Activated T-helper 1 cell treated with anti-CD3 and anti-CD28 coated beads, Interleukin-12 subunit alpha, Interleukin-12 subunit beta, Interleukin-2, Interleukin-4 antibody, amounts not matched to agents 30 ng/mL and 10 ng/mL and 1 ng/mL, durations not matched to agents 14 hours and 24 hours and 36 hours (primary cell): ENCODE results near the gene ATP10A. TPM values are rescaled to one million over a fixed set of nuclear protein-coding genes. Genes with fewer than 3 reads are reported as not detected.
A peak's percentile ranks its signal among the peaks of the same experiment; 100 is the strongest.

ENCODE experiments used
- DNase-seq: peaks from one replicate; pipeline ENCODE4 v3.0.0; 2021; ENCODE audit warnings: low spot score
- H3K27ac Mint-ChIP-seq: one replicate; pipeline ENCODE4 v1.8.0; 2021; ENCODE audit warnings: mild to moderate bottlenecking, mixed read lengths
- H3K27me3 Mint-ChIP-seq: one replicate; pipeline ENCODE4 v1.8.0; 2022; ENCODE audit warnings: mild to moderate bottlenecking, moderate library complexity, mixed read lengths; ENCODE audit not compliant: insufficient read depth
- H3K36me3 Mint-ChIP-seq: one replicate; pipeline ENCODE4 v1.8.0; 2021; ENCODE audit warnings: low read depth, mixed read lengths
- H3K4me1 Mint-ChIP-seq: one replicate; pipeline ENCODE4 v1.8.0; 2021; ENCODE audit warnings: low read depth, mixed read lengths
- H3K4me3 Mint-ChIP-seq: one replicate; pipeline ENCODE4 v1.8.0; 2021; ENCODE audit warnings: mild to moderate bottlenecking, moderate library complexity, mixed read lengths
- H3K9me3 Mint-ChIP-seq: one replicate; pipeline ENCODE4 v1.8.0; 2021; ENCODE audit warnings: mixed read lengths
- intact Hi-C: fragments of 100-400 bp; cut with micrococcal nuclease; formaldehyde crosslinking; loops from one replicate; pipeline ENCODE4 v1.15.1; 2024
- total RNA-seq: library from RNA; stranded (reverse); gene quantifications from 2 replicates; pipeline ENCODE4 v1.2.3, GENCODE V29; 2022

ATP10A gene
- total RNA-seq, 1 donor from 2014 or later: 42.8 TPM

DNA sequence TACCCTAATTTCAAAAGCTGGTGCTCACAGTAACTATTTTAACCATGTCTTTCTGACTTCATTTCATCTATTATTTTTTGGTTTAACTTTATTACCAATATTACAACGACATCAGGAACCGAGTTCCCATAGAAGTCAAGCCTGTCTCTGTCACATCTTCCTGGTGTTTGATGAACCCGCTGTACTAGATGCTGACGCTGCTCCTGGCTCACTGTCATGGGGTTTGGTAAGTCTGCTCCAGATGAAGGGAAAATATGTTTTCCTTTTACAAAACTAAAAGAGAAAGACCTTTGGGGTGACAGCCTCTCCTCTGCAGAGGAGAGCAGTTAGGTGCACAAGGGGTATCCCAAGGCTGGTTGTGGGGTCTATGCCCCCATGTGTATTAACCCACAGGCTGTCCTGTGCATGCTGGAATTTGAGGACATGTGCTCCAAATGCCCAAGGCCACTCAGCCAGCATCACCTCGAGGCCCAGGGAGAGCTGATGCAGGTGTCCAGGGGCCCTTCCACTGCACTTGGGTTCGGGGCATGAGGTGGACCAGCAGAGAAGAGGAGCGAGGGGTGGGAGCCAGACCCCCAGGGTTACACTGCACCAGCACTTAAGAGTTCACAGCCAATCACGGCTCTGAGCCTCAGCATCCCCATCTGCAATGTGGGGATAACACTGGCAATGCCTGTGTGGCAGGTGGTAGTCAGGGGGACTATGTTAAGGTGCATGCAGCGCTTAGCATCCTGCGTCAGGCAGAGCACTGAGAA lies 62.2 kb downstream of the ATP10A start:
- DNase-seq: no peak
- Mint-ChIP-seq H3K4me3 (no peak overlapping the region), H3K4me1 (peaks cover 31% of the 10 kb centered on the region), H3K9me3 (no peaks in the 10 kb centered on the region), H3K27me3 (no peaks in the 10 kb centered on the region), H3K27ac (no peak overlapping the region), H3K36me3 (peaks cover 4% of the 10 kb centered on the region)
- intact Hi-C loops: no loop called here

- intact Hi-C loops: no loop called here
- DNase-seq: no peak
- H3K9me3 Mint-ChIP-seq: no peaks in the 10 kb centered on the region
- no peak overlapping the region for H3K4me3 Mint-ChIP-seq
- H3K27me3 Mint-ChIP-seq: no peaks in the 10 kb centered on the region
- H3K36me3 Mint-ChIP-seq: peaks cover 7% of the 10 kb centered on the region
- H3K4me1 Mint-ChIP-seq: peaks cover 37% of the 10 kb centered on the region
- H3K27ac Mint-ChIP-seq: peak overlapping the region; percentile 15
Measured at GRCh38 chr15:25799906-25800700, 63.0 kb downstream of the ATP10A start.

GRCh38 chr15:25797936-25798901 lies 64.9 kb downstream of the ATP10A start:
- no peaks in the 10 kb centered on the region for H3K27me3 Mint-ChIP-seq
- DNase-seq: no peak
- H3K9me3 Mint-ChIP-seq: no peaks in the 10 kb centered on the region
- H3K36me3 Mint-ChIP-seq: peaks cover 7% of the 10 kb centered on the region
- H3K4me1 Mint-ChIP-seq: peaks cover 43% of the 10 kb centered on the region
- intact Hi-C loops: no loop called here
- peak overlapping the region; percentile 34 for H3K27ac Mint-ChIP-seq
- no peak overlapping the region for H3K4me3 Mint-ChIP-seq

GRCh38 chr15:25797511-25797935 lies 65.6 kb downstream of the ATP10A start:
- no peak for DNase-seq
- H3K9me3 Mint-ChIP-seq: no peaks in the 10 kb centered on the region
- H3K36me3 Mint-ChIP-seq: peaks cover 7% of the 10 kb centered on the region
- no peaks in the 10 kb centered on the region for H3K27me3 Mint-ChIP-seq
- intact Hi-C loops: no loop called here
- H3K27ac Mint-ChIP-seq: peak overlapping the region; percentile 67
- no peak overlapping the region for H3K4me3 Mint-ChIP-seq
- H3K4me1 Mint-ChIP-seq: peaks cover 44% of the 10 kb centered on the region

DNA sequence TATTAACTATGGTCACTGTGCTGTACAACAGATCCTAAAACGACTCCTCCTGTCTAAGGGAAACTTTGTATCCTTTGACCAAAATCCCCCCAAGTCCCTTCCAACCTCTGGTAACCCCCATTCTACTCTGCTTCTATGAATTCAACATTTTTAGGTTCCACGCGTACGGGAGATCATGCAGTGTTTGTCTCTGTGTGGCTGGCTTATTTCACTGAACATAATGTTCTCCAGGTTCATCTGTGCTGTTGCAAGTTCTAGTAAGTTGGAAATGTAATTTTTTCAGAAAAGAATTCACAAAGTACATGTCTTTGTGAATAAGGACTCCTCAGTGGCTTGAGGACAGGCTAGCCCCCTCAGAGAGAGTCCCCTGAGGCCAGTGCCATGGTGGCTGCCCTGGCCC lies 66.1 kb downstream of the ATP10A start:
- intact Hi-C loops: no loop called here

DNA sequence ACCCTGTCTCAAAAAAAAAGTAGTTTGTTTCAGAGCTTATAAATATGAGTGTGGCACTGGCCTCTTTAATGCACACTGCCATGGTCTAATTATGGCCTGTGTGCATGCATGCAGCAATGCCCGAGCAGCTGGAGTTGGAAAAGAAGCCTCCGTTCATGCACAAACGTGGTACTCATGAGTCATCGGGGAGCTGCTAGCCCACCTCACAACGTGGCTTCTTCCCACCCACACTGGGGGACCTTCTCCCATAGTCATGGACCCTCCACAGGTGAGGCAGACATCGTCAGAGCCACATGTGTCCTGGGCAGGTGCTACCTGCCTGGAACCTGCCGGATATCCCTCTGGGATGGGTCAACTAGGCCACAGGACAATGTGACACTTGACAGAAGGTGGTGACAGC lies 66.7 kb downstream of the ATP10A start:
- no peaks in the 10 kb centered on the region for H3K27me3 Mint-ChIP-seq
- no peak overlapping the region for H3K27ac Mint-ChIP-seq
- no peaks in the 10 kb centered on the region for H3K9me3 Mint-ChIP-seq
- intact Hi-C loops: no loop called here
- H3K4me3 Mint-ChIP-seq: no peak overlapping the region
- peaks cover 55% of the 10 kb centered on the region for H3K4me1 Mint-ChIP-seq
- no peak for DNase-seq
- peaks cover 10% of the 10 kb centered on the region for H3K36me3 Mint-ChIP-seq

More for the DNA sequence above, 66.1 kb downstream of the ATP10A start:
- Mint-ChIP-seq H3K36me3 (peaks cover 7% of the 10 kb centered on the region), H3K27ac (peak overlapping the region; percentile 3), H3K9me3 (no peaks in the 10 kb centered on the region), H3K27me3 (no peaks in the 10 kb centered on the region), H3K4me1 (peaks cover 49% of the 10 kb centered on the region), H3K4me3 (no peak overlapping the region)
- DNase-seq: no peak

DNA sequence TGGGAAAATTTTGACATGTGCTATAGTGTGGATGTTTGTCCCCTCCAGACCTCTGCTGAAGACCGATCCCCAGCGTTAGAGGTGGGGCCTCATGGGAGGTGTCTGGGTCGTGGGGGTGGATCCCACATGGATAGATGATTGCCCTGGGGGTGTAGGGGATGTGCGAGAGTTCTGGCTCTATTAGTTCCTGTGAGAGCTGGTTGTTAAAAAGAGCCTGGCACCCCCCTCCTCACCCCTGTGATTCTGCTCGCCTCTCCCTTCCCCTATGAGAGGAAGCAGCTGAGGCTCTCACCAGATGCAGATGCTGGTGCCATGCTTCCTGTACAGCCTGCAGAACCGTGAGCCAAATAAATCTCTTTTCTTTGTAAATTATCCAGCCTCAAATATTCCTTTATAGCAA lies 67.4 kb downstream of the ATP10A start:
- Mint-ChIP-seq H3K27me3 (no peaks in the 10 kb centered on the region), H3K27ac (no peak overlapping the region), H3K9me3 (no peaks in the 10 kb centered on the region), H3K4me3 (no peak overlapping the region), H3K36me3 (peaks cover 10% of the 10 kb centered on the region), H3K4me1 (peaks cover 57% of the 10 kb centered on the region)
- intact Hi-C loops: no loop called here
- no peak for DNase-seq

- Mint-ChIP-seq H3K4me1 (peaks cover 58% of the 10 kb centered on the region), H3K36me3 (peaks cover 9% of the 10 kb centered on the region), H3K9me3 (no peaks in the 10 kb centered on the region), H3K27ac (no peak overlapping the region), H3K27me3 (no peaks in the 10 kb centered on the region), H3K4me3 (no peak overlapping the region)
- intact Hi-C loops: no loop called here
- no peak for DNase-seq
Measured at GRCh38 chr15:25795061-25795460, 68.1 kb downstream of the ATP10A start.

- DNase-seq: no peak
- intact Hi-C loops: no loop called here
- no peak overlapping the region for H3K4me3 Mint-ChIP-seq
- H3K9me3 Mint-ChIP-seq: no peaks in the 10 kb centered on the region
- peaks cover 11% of the 10 kb centered on the region for H3K36me3 Mint-ChIP-seq
- no peaks in the 10 kb centered on the region for H3K27me3 Mint-ChIP-seq
- no peak overlapping the region for H3K27ac Mint-ChIP-seq
- H3K4me1 Mint-ChIP-seq: peaks cover 59% of the 10 kb centered on the region
Measured at GRCh38 chr15:25793354-25794050, 69.6 kb downstream of the ATP10A start.

- no peaks in the 10 kb centered on the region for H3K9me3 Mint-ChIP-seq
- peaks cover 66% of the 10 kb centered on the region for H3K4me1 Mint-ChIP-seq
- no peak overlapping the region for H3K4me3 Mint-ChIP-seq
- H3K27ac Mint-ChIP-seq: no peak overlapping the region
- H3K27me3 Mint-ChIP-seq: no peaks in the 10 kb centered on the region
- DNase-seq: no peak
- intact Hi-C loops: no loop called here
- H3K36me3 Mint-ChIP-seq: peaks cover 11% of the 10 kb centered on the region
Measured at GRCh38 chr15:25792128-25792527, 71.0 kb downstream of the ATP10A start.

DNA sequence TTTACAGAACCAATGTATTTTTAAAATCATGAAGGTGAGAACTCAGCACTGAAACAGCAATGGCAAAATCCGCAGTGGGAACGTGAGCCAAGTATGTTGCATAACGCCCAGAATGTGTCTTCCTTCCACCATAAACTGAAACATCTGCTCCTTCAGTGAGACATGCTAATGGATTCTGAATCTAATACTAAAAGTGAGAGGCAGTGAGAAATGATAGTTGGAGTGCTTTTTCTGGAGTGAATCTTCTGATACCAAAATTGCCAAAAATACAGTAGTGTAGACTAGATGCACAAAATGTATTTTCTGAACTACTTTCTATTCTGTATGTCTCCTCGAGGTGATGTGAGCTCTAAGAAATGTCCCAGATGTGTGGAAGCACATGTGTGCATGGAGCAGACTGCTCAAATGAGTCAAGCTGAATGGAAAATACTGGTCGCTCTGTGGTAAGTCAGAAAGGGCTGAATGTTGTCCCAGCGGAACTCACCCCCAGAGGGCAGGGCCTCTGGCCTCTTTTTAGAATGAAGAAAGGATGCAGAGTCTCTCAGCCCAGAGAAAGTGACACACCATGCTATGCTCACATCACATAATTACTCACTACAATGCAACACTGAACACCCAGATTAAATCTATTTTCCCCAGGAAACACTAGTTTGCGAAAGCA lies 73.0 kb downstream of the ATP10A start:
- H3K27ac Mint-ChIP-seq: peak overlapping the region; percentile 87
- peaks cover 56% of the 10 kb centered on the region for H3K4me1 Mint-ChIP-seq

GRCh38 chr15:25789616-25789999 lies 73.5 kb downstream of the ATP10A start:
- H3K4me1 Mint-ChIP-seq: peaks cover 55% of the 10 kb centered on the region
- peak overlapping the region; percentile 87 for H3K27ac Mint-ChIP-seq
- H3K9me3 Mint-ChIP-seq: no peaks in the 10 kb centered on the region
- H3K4me3 Mint-ChIP-seq: no peak overlapping the region
- peaks cover 6% of the 10 kb centered on the region for H3K36me3 Mint-ChIP-seq
- H3K27me3 Mint-ChIP-seq: no peaks in the 10 kb centered on the region
- no peak for DNase-seq
- intact Hi-C loops: no loop called here

More for the DNA sequence above, 73.0 kb downstream of the ATP10A start:
- intact Hi-C loops: loop anchor here (1.0 kb wide), 4 partner anchors 22 to 71 kb away; no protein-coding TSS in a partner anchor
- no peak overlapping the region for H3K4me3 Mint-ChIP-seq
- no peaks in the 10 kb centered on the region for H3K27me3 Mint-ChIP-seq
- peaks cover 6% of the 10 kb centered on the region for H3K36me3 Mint-ChIP-seq
- H3K9me3 Mint-ChIP-seq: no peaks in the 10 kb centered on the region
- peak; percentile 33 for DNase-seq
